Left colon (tissue), 2 donors: Measurements from ENCODE around the gene PPM1E. TPM values are rescaled to one million over a fixed set of nuclear protein-coding genes. Genes with fewer than 3 reads are reported as not detected.

Experiments
- ATAC-seq: fragments of 200-7000 bp; cut with Tn5 transposase; one replicate; pipeline ENCODE4 v1.9.1; 2020; ENCODE audit warnings: mild to moderate bottlenecking, moderate library complexity
- DNase-seq, 2 donors: peaks; one replicate each; pipeline ENCODE4 v3.0.0-alpha.2; 2020
- intact Hi-C, 2 donors: fragments of 100-400 bp; cut with DNase I in 1 of 2; cut with micrococcal nuclease in 1 of 2; formaldehyde crosslinking; loops; one replicate each; pipeline versions ENCODE4 v1.11.2 to v1.14.0; 2022; cut with DNase I, micrococcal nuclease
- total RNA-seq, 2 donors: library from RNA; stranded (reverse); fragmentation: NEBNext Ultra II Directional; extraction: Animal tissue kit (Norgen Biotek cat#: 25700); gene quantifications; one replicate each; pipeline ENCODE4 v1.2.1, GENCODE V29; 2021
- donor health status: DM: no; HTN: no; CAD: no.
- donor health status: DM: yes; HTN: yes; CAD: no.

Gene PPM1E
- total RNA-seq, 2 donors from 2014 or later, result 0.03 to 0.22 TPM

DNA sequence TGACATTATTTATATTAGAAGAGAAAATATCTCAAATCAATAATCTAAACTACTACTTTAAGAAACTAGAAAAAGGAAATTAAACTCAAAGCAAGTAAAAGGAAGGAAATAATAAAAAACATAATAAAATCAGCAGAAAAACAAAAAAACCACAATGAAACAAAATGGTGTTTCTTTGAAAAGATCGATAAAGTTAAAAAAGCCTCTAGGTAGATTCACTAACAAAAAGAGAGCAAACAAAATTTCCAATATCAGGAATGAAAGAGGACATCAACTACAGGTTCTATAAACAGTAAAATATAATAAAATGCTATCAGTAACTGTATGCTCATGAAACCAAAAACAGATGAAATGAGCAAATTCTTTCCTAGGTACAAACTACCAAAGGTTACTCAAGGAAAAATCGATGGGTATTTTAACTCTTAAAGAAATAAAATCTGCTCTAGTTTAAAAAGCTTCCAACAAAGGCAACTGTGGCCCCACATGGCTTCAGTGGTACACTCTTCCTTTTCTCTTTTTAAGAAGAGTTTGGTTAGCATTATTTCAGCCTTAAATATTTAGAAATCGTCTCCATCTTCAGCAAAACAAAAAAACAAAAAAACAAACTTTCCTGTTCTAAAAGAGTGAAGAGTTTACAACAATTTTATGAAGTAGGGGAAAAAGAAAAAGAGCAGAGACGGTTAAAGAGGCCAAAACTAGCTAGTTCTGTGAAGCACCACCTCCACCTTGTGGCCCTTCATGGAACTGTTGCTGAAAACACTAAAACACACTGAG is 248.9 kb downstream of the PPM1E start:
- DNase-seq (peak in 1 of 2 donors; percentile 68), ATAC-seq (peak; percentile 79)
- intact Hi-C loops, result loop anchor here (5.0 to 10.0 kb wide), 4 partner anchors 290 to 480 kb away; no protein-coding TSS in a partner anchor

DNA sequence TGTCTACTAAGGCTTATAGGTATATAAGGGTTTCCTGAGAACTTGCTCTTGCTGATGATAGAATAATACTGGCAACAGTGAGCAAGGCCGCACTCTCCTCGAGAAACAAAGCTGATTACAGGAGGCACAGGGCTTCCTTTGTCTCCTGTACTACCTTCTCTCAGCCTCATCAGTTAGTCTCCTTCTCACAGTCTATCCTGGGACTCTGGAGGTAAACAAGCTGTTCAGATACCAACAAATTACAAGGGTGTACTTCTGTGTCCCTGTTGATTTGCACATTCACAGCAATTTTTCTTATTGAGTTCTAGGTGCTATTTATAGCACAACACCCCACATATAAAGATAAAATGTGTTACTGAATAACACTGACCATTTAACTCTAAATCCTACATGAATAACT is 252.3 kb downstream of the PPM1E start:
- no peak for DNase-seq
- intact Hi-C loops, result loop anchor here (10.0 kb wide), 3 partner anchors 293 to 483 kb away; no protein-coding TSS in a partner anchor
- ATAC-seq, result no peak

DNA sequence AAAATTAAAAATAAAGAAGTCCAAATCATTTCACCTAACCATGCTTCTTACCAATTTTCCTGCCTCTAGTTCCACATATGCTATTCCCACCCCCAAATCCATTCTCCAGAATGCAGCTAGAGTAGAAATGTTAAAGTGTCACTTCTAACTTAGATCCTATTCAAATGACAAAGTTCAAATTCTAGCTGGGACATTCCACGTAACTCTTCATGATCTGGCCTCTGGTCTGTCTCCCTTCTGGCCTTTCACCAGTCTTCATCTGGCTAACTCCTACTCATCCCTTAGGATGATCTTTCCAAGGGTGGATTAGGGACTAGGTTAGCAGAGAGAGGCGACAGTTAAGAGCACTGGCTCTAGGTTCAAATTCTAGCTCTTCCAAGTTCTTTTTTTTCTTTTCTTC is 253.1 kb downstream of the PPM1E start:
- DNase-seq (no peak), ATAC-seq (no peak)
- intact Hi-C loops, result loop anchor here (10.0 kb wide), 3 partner anchors 294 to 484 kb away; no protein-coding TSS in a partner anchor

DNA sequence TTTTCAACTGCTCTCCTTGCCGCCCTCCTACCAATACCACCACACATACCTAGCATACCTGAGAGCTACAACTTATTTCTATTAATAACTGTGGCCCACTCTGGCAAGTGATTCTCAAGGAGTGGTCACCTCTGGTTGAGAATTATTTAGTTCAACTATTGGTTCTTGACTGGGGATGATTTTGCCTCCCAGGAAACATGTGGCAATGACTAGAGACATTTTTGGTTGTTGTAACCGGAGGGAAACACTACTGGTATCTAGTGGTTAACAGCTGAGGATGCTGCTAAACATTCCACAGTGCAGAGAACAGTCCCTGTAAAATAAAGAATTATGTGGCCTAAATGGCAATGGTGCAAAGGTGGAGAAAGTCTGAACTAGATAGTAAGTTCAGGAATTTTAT is 254.4 kb downstream of the PPM1E start:
- intact Hi-C loops, result no loop called here
- ATAC-seq, result no peak

DNA sequence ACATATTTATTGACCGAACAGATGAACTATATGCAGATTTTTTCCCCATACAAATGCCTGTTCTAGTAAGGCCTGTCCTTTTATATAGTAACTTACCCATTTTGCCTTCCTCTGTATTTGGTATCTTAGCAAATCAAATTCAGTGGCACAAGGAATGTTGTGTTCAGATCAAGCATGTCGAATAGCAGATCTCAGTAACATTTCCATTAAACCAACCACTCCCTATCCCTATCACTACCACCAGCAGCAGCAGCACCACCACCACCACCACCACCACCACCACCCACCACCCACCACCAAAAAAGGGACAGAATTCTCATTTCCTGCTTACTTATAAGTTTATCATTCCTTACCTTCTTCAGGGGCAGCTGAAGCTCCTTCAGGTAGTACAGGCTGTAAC is 256.3 kb downstream of the PPM1E start:
- DNase-seq (no peak), ATAC-seq (no peak)
- intact Hi-C loops, result no loop called here

More for the DNA sequence above, 254.4 kb downstream of the PPM1E start:
- DNase-seq, result no peak

DNA sequence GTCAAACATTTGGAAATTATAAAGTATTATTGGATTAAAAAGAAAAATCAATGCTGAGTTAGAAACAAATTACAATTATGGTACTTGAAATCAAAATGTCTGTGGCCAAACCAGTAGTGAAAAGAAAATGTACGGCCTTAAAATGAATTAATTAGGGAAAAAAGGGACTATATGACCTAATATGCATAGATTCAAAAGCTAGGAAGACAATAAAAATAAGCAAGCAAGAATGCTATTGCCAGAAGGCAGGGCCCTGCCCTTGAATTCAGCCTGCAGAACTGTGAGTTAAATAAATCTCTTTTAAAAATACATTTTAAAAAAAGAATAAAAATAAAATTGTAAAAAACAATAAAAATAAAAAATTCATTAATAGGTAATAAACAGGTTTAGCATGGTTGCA is 262.4 kb downstream of the PPM1E start:
- intact Hi-C loops, result no loop called here

DNA sequence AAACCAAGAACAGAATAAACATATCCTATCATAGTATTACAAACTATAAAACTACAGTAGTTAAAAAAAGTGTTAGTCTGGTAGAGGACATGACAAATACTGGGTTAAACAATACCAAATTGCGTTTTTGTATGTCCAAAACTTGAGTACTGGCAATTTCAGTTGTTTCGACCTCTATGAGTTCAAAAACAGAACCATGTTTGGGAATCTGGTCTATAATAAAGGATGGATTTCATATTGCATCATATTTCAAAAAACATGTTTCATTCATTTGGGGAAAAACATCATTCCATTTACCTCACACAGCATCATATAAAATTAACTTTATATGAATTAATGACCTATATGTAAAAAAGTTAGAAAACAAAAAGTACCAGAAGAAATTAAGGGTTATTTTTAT is 269.3 kb downstream of the PPM1E start:
- ATAC-seq (no peak), DNase-seq (no peak)
- intact Hi-C loops, result no loop called here

More for the DNA sequence above, 262.4 kb downstream of the PPM1E start:
- ATAC-seq, result no peak
- no peak for DNase-seq

DNA sequence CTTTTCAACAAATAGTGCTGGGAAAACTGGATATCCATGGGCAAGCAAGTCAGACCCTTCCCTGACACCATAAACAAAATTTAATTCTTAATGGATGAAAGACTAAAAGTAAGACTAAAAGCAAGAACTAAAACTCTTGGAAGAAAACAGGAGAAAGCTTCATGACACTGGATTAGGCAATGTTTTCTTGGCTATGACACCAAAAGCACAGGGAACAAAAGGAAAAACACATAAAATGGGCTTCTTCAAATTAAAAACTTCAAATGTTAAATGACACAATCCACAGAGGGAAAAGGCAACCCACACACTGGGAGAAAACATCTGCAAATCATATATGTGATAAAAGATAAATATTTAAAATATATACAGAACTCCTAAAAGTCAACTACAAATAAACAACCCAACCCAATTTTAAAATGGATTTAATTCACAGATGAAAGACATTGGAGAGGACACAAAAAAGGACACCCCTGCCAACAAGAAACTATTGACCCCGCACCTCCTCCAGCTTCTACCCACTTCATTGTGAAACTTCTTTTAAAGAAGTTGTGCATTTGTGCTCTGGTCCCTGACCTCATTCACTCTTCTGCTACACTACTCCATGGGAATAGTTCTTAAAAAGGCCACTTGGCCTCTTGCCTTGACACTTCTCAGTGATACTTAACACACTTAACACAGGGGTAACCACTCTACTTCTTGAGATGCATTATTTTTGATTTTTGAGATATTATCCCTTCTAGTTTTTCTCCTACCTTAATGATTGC is 270.7 kb downstream of the PPM1E start:
- DNase-seq (no peak), ATAC-seq (no peak)
- intact Hi-C loops, result no loop called here

DNA sequence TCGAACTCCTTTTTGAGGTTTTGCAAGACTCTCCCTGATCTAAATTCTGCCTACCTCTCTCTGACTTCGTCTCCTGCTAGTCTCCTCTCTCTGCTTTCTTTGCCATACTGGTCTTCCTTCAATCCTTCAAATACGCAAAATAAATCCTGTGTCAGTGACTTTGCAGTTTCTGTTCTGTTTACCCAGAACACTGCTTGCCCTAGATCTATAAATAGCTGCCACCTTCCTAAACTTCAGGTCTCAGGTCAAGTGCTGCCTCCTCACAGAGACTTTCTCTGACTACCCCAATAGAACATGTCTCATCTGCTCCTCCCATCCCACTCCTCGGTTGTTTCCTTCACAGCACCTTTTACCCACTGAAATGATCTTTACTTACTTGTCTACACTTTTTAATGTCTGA is 272.1 kb downstream of the PPM1E start:
- ATAC-seq (no peak), DNase-seq (no peak)
- intact Hi-C loops, result no loop called here

DNA sequence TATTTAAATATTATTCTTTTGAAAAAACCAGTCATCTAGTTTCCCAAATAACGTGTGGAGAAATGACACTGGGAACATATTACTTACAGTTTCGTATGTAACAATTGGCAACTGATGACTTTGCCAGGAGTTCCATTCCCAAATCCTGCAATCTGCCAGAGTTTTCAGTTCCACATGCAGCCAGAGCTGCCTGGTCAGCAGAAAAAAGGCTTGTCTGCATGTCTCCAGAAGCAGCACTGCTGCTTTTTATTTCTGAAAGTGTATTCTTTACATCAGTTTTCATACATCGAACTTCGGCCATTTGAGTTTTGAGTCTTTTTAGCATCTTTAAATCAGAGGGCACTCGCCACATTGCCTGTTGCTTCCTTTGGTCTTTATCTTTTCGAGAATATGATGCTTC is 272.7 kb downstream of the PPM1E start:
- intact Hi-C loops, result no loop called here
- ATAC-seq, result no peak
- DNase-seq, result no peak

DNA sequence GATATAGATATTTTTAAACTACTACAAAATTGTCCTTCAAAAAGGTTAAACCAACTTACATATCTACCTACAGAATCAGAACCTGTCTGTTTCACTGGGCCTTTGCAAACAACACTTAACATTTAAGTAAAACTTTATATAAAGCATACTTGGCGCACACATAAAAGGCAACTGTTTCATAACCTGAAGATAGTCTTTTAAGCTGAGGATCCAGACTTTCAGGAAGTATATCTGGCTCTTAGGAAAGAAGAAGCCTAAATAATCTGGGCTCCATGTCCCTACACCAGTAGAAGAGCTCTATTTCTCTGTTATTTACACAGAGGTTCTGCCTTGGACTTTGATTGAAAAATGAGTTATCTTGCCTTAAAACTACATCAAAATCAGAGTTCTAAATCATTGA is 275.2 kb downstream of the PPM1E start:
- intact Hi-C loops, result no loop called here
- DNase-seq (no peak), ATAC-seq (no peak)

Other genes starting within 250 kb of the PPM1E start
- gene MTMR4, start 241.2 kb upstream of the PPM1E start, total RNA-seq, result 10 to 100 TPM; 42.2 to 52.4 TPM
- gene TEX14, start 63.8 kb upstream of the PPM1E start, total RNA-seq, result under 1 TPM in 1 of 2 donors, not detected in 1; 0.06 TPM
- gene RAD51C, start 63.3 kb upstream of the PPM1E start, total RNA-seq, result 1 to 10 TPM; 7.6 to 8.1 TPM